Keratinocyte (primary cell): ENCODE data around the gene SYNCRIP. TPM values are rescaled to one million over a fixed set of nuclear protein-coding genes. Genes with fewer than 3 reads are reported as not detected.
"Not testable (repeated sequence)": the region's sequence is repeated elsewhere in the genome, so short reads cannot be mapped to it uniquely, and the experiment has no call there.

Source experiments
- DNase-seq: peaks from one replicate; pipeline ENCODE4 v3.0.0-alpha.2; 2011; ENCODE audit warnings: low read depth, missing footprints, low spot score
- FAIRE-seq: peaks from 2 replicates; lab custom pipeline; 2011; peaks lifted over from hg19 to GRCh38; lab: Jason Lieb, UNC
- H2AFZ ChIP-seq: 2 replicates; pipeline ENCODE4 v1.6.0; 2012; ENCODE audit warnings: low read length, control low read depth, inconsistent platforms; ENCODE audit not compliant: control insufficient read depth
- H3K27ac ChIP-seq: 2 replicates; pipeline ENCODE4 v1.5.1; 2011; ENCODE audit warnings: low read length; ENCODE audit not compliant: control insufficient read depth, insufficient read depth
- H3K27me3 ChIP-seq: 3 replicates; pipeline ENCODE4 v1.6.0; 2011; ENCODE audit warnings: low read length; ENCODE audit not compliant: control insufficient read depth, insufficient read depth; ENCODE audit errors: extremely low read depth
- H3K36me3 ChIP-seq, 2 experiments: 2 replicates in 1 of 2; 3 replicates in 1 of 2; pipeline ENCODE4 v1.5.1; 2011; ENCODE audit warnings: low read length in 2 of 2, mild to moderate bottlenecking in 1 of 2; ENCODE audit not compliant: control insufficient read depth in 2 of 2, insufficient read depth in 2 of 2; ENCODE audit errors: extremely low read depth in 1 of 2
- H3K4me1 ChIP-seq: 3 replicates; pipeline ENCODE4 v1.5.1; 2011; ENCODE audit warnings: low read length; ENCODE audit not compliant: control insufficient read depth, insufficient read depth; ENCODE audit errors: extremely low read depth
- H3K4me2 ChIP-seq: 3 replicates; pipeline ENCODE4 v1.6.0; 2011; ENCODE audit warnings: low read depth, low read length; ENCODE audit not compliant: control insufficient read depth, insufficient read depth; ENCODE audit errors: extremely low read depth
- H3K4me3 ChIP-seq, 3 experiments: fragments of 200-600 bp in 1 of 3; sonication (generic) in 1 of 3; 2 replicates in 2 of 3; 3 replicates in 1 of 3; pipeline ENCODE4 v1.5.1; 2011 to 2016; ENCODE audit warnings: low read length in 3 of 3, mild to moderate bottlenecking in 3 of 3, control low read depth in 2 of 3, inconsistent platforms in 1 of 3, low read depth in 1 of 3, mixed read lengths in 1 of 3, mixed run types in 1 of 3, moderate library complexity in 1 of 3; ENCODE audit not compliant: control insufficient read depth in 2 of 3, insufficient read depth in 2 of 3; ENCODE audit errors: extremely low read depth in 1 of 3
- H3K79me2 ChIP-seq: 2 replicates; pipeline ENCODE4 v1.6.0; 2012; ENCODE audit warnings: low read length; ENCODE audit not compliant: control insufficient read depth, insufficient read depth
- H3K9ac ChIP-seq: 3 replicates; pipeline ENCODE4 v1.6.0; 2011; ENCODE audit warnings: low read length; ENCODE audit not compliant: control insufficient read depth, insufficient read depth; ENCODE audit errors: extremely low read depth
- H3K9me1 ChIP-seq: 3 replicates; pipeline ENCODE4 v1.6.0; 2011; ENCODE audit warnings: low read length; ENCODE audit not compliant: control insufficient read depth, insufficient read depth; ENCODE audit errors: extremely low read depth
- H3K9me3 ChIP-seq: 2 replicates; pipeline ENCODE4 v1.5.1; 2012; ENCODE audit warnings: low read depth, low read length; ENCODE audit not compliant: control insufficient read depth
- H4K20me1 ChIP-seq: 3 replicates; pipeline ENCODE4 v1.6.0; 2011; ENCODE audit warnings: low read length; ENCODE audit not compliant: control insufficient read depth, insufficient read depth; ENCODE audit errors: extremely low read depth
- CTCF ChIP-seq, 3 experiments: IDR thresholded peaks in 1 of 3; conservative IDR thresholded peaks in 1 of 3; optimal IDR thresholded peaks in 1 of 3; 2 replicates in 2 of 3; 3 replicates in 1 of 3; pipeline versions ENCODE3 to v1.5.1; 2011; ENCODE audit warnings: low read length in 3 of 3, mild to moderate bottlenecking in 3 of 3, moderate library complexity in 2 of 3, control low read depth in 1 of 3, inconsistent platforms in 1 of 3; ENCODE audit not compliant: insufficient read depth in 2 of 3; ENCODE audit errors: extremely low read depth in 1 of 3
- EZH2 ChIP-seq: IDR thresholded peaks from one replicate; pipeline ENCODE4 v1.6.1; 2012; ENCODE audit warnings: inconsistent platforms, mild to moderate bottlenecking, low read length, moderate library complexity
- dilution Hi-C: fragments of 300-500 bp; cut with MboI; formaldehyde crosslinking; loops from one replicate; pipeline ENCODE4 v1.7.0; 2020; ENCODE audit warnings: low sequenced_read_pairs; ENCODE audit not compliant: extremely low pct_ligation_motif_present
- polyA plus RNA-seq, 5 experiments: library from polyadenylated mRNA; depleted of rRNA in 3 of 5; stranded (reverse) in 3 of 5; stranded (forward) in 1 of 5; unstranded in 1 of 5; fragments of >200 nt; gene quantifications; 1 replicate in 1 of 5; 2 replicates in 3 of 5; 3 replicates in 1 of 5; pipeline versions ENCODE4 v1.2.1 to v1.2.3, GENCODE V29; 2011 to 2012; ENCODE audit warnings: missing spikeins in 2 of 5, low read depth in 1 of 5, low replicate concordance in 1 of 5

Gene SYNCRIP
- polyA plus RNA-seq, 1 donor (not counting 4 experiments of a cell fraction or from before 2014, with no cell fraction given), result 56.8 TPM

- Histone ChIP-seq H3K9me3 (no peaks in the 10 kb centered on the region), H3K36me3 (peaks cover 22 to 54% of the 10 kb centered on the region in 2 experiments), H3K4me3 (no peak overlapping the region), H3K79me2 (peaks cover 95% of the 10 kb centered on the region), H4K20me1 (peaks cover 38% of the 10 kb centered on the region), H3K27ac (no peak overlapping the region), H3K27me3 (no peaks in the 10 kb centered on the region), H3K9me1 (peaks cover 3% of the 10 kb centered on the region), H2AFZ (no peak overlapping the region), H3K4me2 (no peak overlapping the region), H3K4me1 (no peaks in the 10 kb centered on the region), H3K9ac (no peak overlapping the region)
- no peak for TF ChIP-seq EZH2
- TF ChIP-seq CTCF (optimal IDR thresholded peaks at IDR 0.05 in 1 of 3, IDR thresholded peaks at IDR 0.05 in 1 of 3, conservative IDR thresholded peaks at IDR 0.05 in 1 of 3; ENCODE audit: extremely low read depth in 1 of 3, insufficient read depth in 2 of 3, low read length in 3 of 3), result no peak
- DNase-seq (no peak), FAIRE-seq (no peak)
- dilution Hi-C loops, result no loop called here
These were observed 10.3 kb downstream of the SYNCRIP start for GRCh38 chr6:85632164-85632942.

- FAIRE-seq, H3K9me3 ChIP-seq, H3K27me3 ChIP-seq, H2AFZ ChIP-seq, dilution Hi-C loops, H3K9me1 ChIP-seq, DNase-seq, H3K9ac ChIP-seq, H3K4me3 ChIP-seq, H3K4me2 ChIP-seq, H3K27ac ChIP-seq, H3K4me1 ChIP-seq: not testable (repeated sequence)
- H3K36me3 ChIP-seq, result peaks cover 19 to 46% of the 10 kb centered on the region in 2 experiments
- H4K20me1 ChIP-seq, result peaks cover 39% of the 10 kb centered on the region
- peaks cover 95% of the 10 kb centered on the region for H3K79me2 ChIP-seq
These were observed 11.6 kb downstream of the SYNCRIP start for GRCh38 chr6:85631117-85631516.
